CD4-positive, alpha-beta memory T cell (primary cell): ENCODE results near the gene TKTL1. TPM values are rescaled to one million over a fixed set of nuclear protein-coding genes. Genes with fewer than 3 reads are reported as not detected.
"Not testable (repeated sequence)": the region's sequence is repeated elsewhere in the genome, so short reads cannot be mapped to it uniquely, and the experiment has no call there.

ENCODE experiments used
- CTCF ChIA-PET: fragments of 350-600 bp; sonication (Branson Sonifier 250); formaldehyde crosslinking; loops from one replicate; lab custom pipeline; 2021; ENCODE audit warnings: inconsistent platforms; ENCODE audit not compliant: partially characterized antibody; lab: Charles Lee
- POLR2A ChIA-PET: fragments of 350-600 bp; sonication (Branson Sonifier 250); formaldehyde crosslinking; loops from one replicate; lab custom pipeline; 2021; ENCODE audit not compliant: partially characterized antibody; lab: Charles Lee
- DNase-seq, 5 donors: peaks; one replicate each; pipeline versions ENCODE4 v3.0.0 to v3.0.0-alpha.2; 2020 to 2022; ENCODE audit warnings: mixed read lengths in 1 of 5
- H3K27ac ChIP-seq: one replicate; pipeline ENCODE4 v1.7.0; 2013; ENCODE audit warnings: low read depth, low read length
- H3K27me3 ChIP-seq: 2 replicates; pipeline ENCODE4 v1.7.0; 2013; ENCODE audit warnings: mild to moderate bottlenecking, low read length, moderate library complexity; ENCODE audit not compliant: insufficient read depth
- H3K36me3 ChIP-seq: 2 replicates; pipeline ENCODE4 v1.7.0; 2013; ENCODE audit warnings: mild to moderate bottlenecking, low read length, moderate library complexity; ENCODE audit not compliant: insufficient read depth
- H3K4me1 ChIP-seq: 2 replicates; pipeline ENCODE4 v1.7.0; 2013; ENCODE audit warnings: mild to moderate bottlenecking, low read length, moderate library complexity; ENCODE audit not compliant: insufficient read depth
- H3K4me3 ChIP-seq, 2 donors: one replicate each; pipeline ENCODE4 v1.7.0; 2013; ENCODE audit warnings: low read length in 2 of 2, mild to moderate bottlenecking in 1 of 2
- H3K9me3 ChIP-seq, 2 donors: one replicate each; pipeline ENCODE4 v1.7.0; 2013; ENCODE audit warnings: low read length in 2 of 2, control low read depth in 1 of 2; ENCODE audit not compliant: control insufficient read depth in 1 of 2
- H3K27ac Mint-ChIP-seq, 7 donors: one replicate each; pipeline ENCODE4 v1.8.0; 2020 to 2021; ENCODE audit warnings: mixed read lengths in 7 of 7, mild to moderate bottlenecking in 6 of 7, inconsistent platforms in 3 of 7, moderate library complexity in 3 of 7
- H3K27me3 Mint-ChIP-seq, 2 donors: one replicate each; pipeline ENCODE4 v1.8.0; 2020 to 2021; ENCODE audit warnings: mixed read lengths in 2 of 2
- H3K36me3 Mint-ChIP-seq, 2 donors: one replicate each; pipeline ENCODE4 v1.8.0; 2020 to 2021; ENCODE audit warnings: mixed read lengths in 2 of 2, inconsistent platforms in 1 of 2, mild to moderate bottlenecking in 1 of 2
- H3K4me1 Mint-ChIP-seq, 4 donors: one replicate each; pipeline ENCODE4 v1.8.0; 2020 to 2021; ENCODE audit warnings: mixed read lengths in 4 of 4, mild to moderate bottlenecking in 1 of 4
- H3K4me3 Mint-ChIP-seq, 8 donors: one replicate each; pipeline ENCODE4 v1.8.0; 2020 to 2021; ENCODE audit warnings: mixed read lengths in 8 of 8, mild to moderate bottlenecking in 7 of 8, moderate library complexity in 6 of 8, inconsistent platforms in 3 of 8
- H3K9me3 Mint-ChIP-seq, 8 donors: one replicate each; pipeline ENCODE4 v1.8.0; 2020 to 2021; ENCODE audit warnings: mixed read lengths in 8 of 8, mild to moderate bottlenecking in 5 of 8, inconsistent platforms in 3 of 8, moderate library complexity in 1 of 8
- intact Hi-C: fragments of 100-400 bp; cut with micrococcal nuclease; formaldehyde crosslinking; loops from one replicate; pipeline ENCODE4 v1.15.1; 2023
- polyA plus RNA-seq, 2 donors: library from polyadenylated mRNA; unstranded; fragments of 300-500 nt; fragmentation: Illumina TruSeq; gene quantifications; one replicate each; pipeline ENCODE4 v1.2.3, GENCODE V29; 2021
- total RNA-seq, 2 experiments: library from RNA; stranded (reverse); gene quantifications; one replicate each; pipeline ENCODE4 v1.2.3, GENCODE V29; 2021

Gene TKTL1
- total RNA-seq (1 to 10 TPM in 1 of 2 experiments, under 1 TPM in 1; 0.32 to 1.9 TPM), polyA plus RNA-seq (10 to 100 TPM; 19.3 to 44.1 TPM)

- Mint-ChIP-seq H3K4me3 (no peak within 1 kb of the TSS), H3K27me3 (no peaks in the 10 kb centered on the region), H3K36me3 (no peaks in the 10 kb centered on the region), H3K9me3 (no peaks in the 10 kb centered on the region), H3K4me1 (peaks cover 0 to 3% (median under 1%) of the 10 kb centered on the region in 4 donors), H3K27ac (peak within 1 kb of the TSS in 1 of 7 donors; percentile 30)
- Histone ChIP-seq H3K27me3 (no peaks in the 10 kb centered on the region), H3K27ac (no peak within 1 kb of the TSS), H3K4me1 (peaks cover 5% of the 10 kb centered on the region), H3K9me3 (no peaks in the 10 kb centered on the region), H3K4me3 (no peak within 1 kb of the TSS), H3K36me3 (no peaks in the 10 kb centered on the region)
- ChIA-PET POLR2A (no interaction called here), CTCF (no interaction called here)
- no peak for DNase-seq
- intact Hi-C loops = no loop called here
These were observed at the start of gene TKTL1 for GRCh38 chrX:154295664-154296310. TKTL1 (plus strand) TSS chrX:154295795; CDS start chrX:154295860, 65 bp downstream.

DNA sequence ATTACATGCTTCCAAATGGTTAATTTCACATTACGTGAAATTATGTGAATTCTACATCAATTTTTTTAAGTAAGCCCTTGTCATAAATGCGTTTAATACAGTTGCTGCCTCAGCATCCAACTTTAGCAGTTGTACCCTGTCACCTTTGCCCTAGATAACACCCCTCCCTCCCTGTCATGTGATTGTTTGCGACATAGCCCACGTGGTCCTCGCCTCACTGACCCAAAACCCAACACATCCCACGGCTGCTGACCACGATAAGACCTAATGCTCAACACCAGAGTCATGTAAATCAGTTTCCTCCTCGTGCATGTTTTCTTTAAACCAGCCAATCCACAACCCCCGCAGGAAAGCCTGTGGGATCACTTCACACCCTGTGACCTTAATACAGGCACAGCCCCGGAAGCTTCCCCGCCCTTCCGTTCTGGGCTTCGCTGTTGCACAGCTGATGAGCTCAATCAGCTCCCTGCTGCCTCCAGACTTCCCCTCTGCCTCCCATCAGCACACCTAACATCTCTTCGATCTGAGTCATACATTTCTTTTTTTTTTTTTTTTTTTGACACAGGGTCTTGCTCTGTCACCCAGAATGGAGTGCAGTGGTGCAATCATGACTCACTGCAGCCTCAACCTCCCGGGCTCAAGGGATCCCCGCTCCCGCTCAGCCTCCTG, 48.1 kb upstream of the TKTL1 start:
- H3K36me3 Mint-ChIP-seq, H3K9me3 ChIP-seq, intact Hi-C loops, H3K9me3 Mint-ChIP-seq, POLR2A ChIA-PET, H3K27me3 Mint-ChIP-seq, H3K27me3 ChIP-seq, H3K4me1 Mint-ChIP-seq, H3K4me3 ChIP-seq, H3K27ac ChIP-seq, CTCF ChIA-PET, H3K4me1 ChIP-seq, H3K4me3 Mint-ChIP-seq, H3K36me3 ChIP-seq: not testable (repeated sequence)
- peak overlapping the region in 1 of 7 donors; percentile 43 for H3K27ac Mint-ChIP-seq
- DNase-seq = peak in 3 of 5 donors; percentile 46 to 55 (median 49)

DNA sequence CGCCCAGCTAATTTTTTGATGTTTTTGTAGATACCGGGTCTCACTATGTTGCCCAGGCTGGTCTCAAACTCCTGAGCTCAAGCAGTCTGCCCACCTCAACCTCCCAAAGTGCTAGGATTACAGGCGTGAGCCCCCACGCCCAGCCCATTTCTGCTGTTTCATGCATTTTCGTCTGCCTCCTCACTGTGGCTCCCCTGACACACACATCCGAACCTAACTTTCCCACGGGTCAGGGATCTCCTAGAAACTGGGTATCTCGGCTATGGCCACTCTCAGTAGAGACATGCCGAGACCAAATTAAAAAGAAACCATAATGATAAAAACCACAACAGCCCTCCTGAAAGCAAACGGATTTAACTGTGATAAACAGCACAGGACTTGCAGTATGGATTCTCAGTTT, 47.5 kb upstream of the TKTL1 start:
- intact Hi-C loops, H3K4me1 ChIP-seq, H3K36me3 Mint-ChIP-seq, H3K27ac Mint-ChIP-seq, H3K27me3 ChIP-seq, CTCF ChIA-PET, H3K9me3 Mint-ChIP-seq, H3K9me3 ChIP-seq, H3K27me3 Mint-ChIP-seq, H3K27ac ChIP-seq, H3K4me3 Mint-ChIP-seq, H3K4me3 ChIP-seq, H3K4me1 Mint-ChIP-seq, DNase-seq, POLR2A ChIA-PET, H3K36me3 ChIP-seq: not testable (repeated sequence)

- CTCF ChIA-PET, H3K27ac Mint-ChIP-seq, DNase-seq, intact Hi-C loops, H3K4me3 Mint-ChIP-seq, H3K36me3 ChIP-seq, H3K4me1 Mint-ChIP-seq, H3K9me3 Mint-ChIP-seq, H3K9me3 ChIP-seq, H3K27ac ChIP-seq, H3K27me3 ChIP-seq, H3K4me1 ChIP-seq, H3K4me3 ChIP-seq, POLR2A ChIA-PET, H3K36me3 Mint-ChIP-seq, H3K27me3 Mint-ChIP-seq: not testable (repeated sequence)
These were observed 38.3 kb upstream of the TKTL1 start, which contains the start of gene OPN1MW3 for GRCh38 chrX:154257282-154257681. OPN1MW3 (plus strand) TSS chrX:154257582; CDS start chrX:154257620, 38 bp downstream.

GRCh38 chrX:154258711-154259110, 36.9 kb upstream of the TKTL1 start:
- H3K9me3 Mint-ChIP-seq, H3K27me3 Mint-ChIP-seq, POLR2A ChIA-PET, CTCF ChIA-PET, H3K36me3 ChIP-seq, H3K27ac Mint-ChIP-seq, H3K36me3 Mint-ChIP-seq, H3K9me3 ChIP-seq, H3K4me1 ChIP-seq, H3K27me3 ChIP-seq, H3K27ac ChIP-seq, H3K4me3 Mint-ChIP-seq, intact Hi-C loops, H3K4me3 ChIP-seq, DNase-seq, H3K4me1 Mint-ChIP-seq: not testable (repeated sequence)

DNA sequence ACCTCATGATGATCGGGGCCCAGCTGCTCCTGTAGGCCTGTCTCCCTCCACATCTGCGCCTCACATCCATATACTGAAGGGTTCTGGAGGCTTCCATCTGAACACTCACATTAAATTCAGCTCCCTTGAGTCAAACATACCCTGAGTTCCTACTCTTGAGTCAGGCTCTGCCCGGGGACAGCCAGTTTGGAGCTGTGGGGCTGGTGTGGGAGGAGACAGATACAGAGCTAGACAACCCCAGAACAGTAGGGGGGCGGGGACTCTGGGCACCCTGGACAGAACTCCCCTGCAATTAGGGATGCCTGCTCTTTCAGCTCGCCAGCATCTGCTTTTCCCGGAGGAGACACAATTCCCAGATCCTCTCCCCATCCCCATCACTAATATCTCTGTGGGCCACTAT, 32.5 kb upstream of the TKTL1 start:
- H3K9me3 ChIP-seq, H3K27ac Mint-ChIP-seq, CTCF ChIA-PET, H3K27me3 ChIP-seq, H3K4me3 ChIP-seq, H3K36me3 ChIP-seq, DNase-seq, H3K27me3 Mint-ChIP-seq, H3K4me1 Mint-ChIP-seq, H3K36me3 Mint-ChIP-seq, intact Hi-C loops, POLR2A ChIA-PET, H3K27ac ChIP-seq, H3K9me3 Mint-ChIP-seq, H3K4me3 Mint-ChIP-seq, H3K4me1 ChIP-seq: not testable (repeated sequence)

DNA sequence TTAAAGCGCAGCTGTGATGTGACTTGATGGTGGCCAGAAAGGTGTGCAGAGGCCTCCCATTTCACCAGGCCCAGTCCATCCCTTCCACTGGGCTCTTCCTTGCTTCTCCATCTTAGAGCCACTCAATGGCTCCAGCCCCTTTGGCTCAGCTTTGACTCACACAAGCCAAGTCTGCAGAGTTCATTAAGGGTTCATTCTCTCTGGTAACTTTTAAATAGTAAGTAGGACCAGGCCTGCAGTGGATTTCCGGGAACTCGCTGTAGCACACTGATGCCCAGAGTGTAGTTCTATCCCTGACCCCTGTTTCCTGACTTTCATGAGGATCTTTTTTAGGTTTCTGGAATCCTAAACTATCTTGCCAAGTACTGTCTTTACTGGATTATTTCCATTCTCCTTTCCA, 26.4 kb upstream of the TKTL1 start:
- POLR2A ChIA-PET, H3K36me3 ChIP-seq, H3K27ac ChIP-seq, intact Hi-C loops, H3K36me3 Mint-ChIP-seq, H3K4me1 Mint-ChIP-seq, H3K4me3 Mint-ChIP-seq, H3K27ac Mint-ChIP-seq, H3K27me3 Mint-ChIP-seq, H3K4me1 ChIP-seq, DNase-seq, CTCF ChIA-PET, H3K9me3 Mint-ChIP-seq, H3K27me3 ChIP-seq, H3K4me3 ChIP-seq, H3K9me3 ChIP-seq: not testable (repeated sequence)
